HG03025 (cell line): Measurements from ENCODE around the gene DYRK1A.
A peak's percentile ranks its signal among the peaks of the same experiment; 100 is the strongest.

ENCODE experiments used
- ATAC-seq: cut with Tn5 transposase; IDR thresholded peaks from one replicate; pipeline ENCODE4 v1.9.1; 2021; ENCODE audit warnings: mild to moderate bottlenecking, moderate library complexity; ENCODE audit not compliant: unreplicated experiment, low FRiP score

The DYRK1A gene

GRCh38 chr21:37364722-37365121 is 1.9 kb upstream of the DYRK1A start:
- ATAC-seq: no peak

- ATAC-seq: peak; percentile 35
These were observed 774 bp upstream of the DYRK1A start for GRCh38 chr21:37365517-37366481.

- peak; percentile 5 for ATAC-seq
These were observed 746 bp downstream of the DYRK1A start for GRCh38 chr21:37367336-37367702.

GRCh38 chr21:37367703-37368540 is 1.3 kb downstream of the DYRK1A start:
- ATAC-seq: peak; percentile 0

- no peak for ATAC-seq
These were observed 2.1 kb downstream of the DYRK1A start for GRCh38 chr21:37368541-37369279.

GRCh38 chr21:37369307-37369854 is 2.8 kb downstream of the DYRK1A start:
- no peak for ATAC-seq

DNA sequence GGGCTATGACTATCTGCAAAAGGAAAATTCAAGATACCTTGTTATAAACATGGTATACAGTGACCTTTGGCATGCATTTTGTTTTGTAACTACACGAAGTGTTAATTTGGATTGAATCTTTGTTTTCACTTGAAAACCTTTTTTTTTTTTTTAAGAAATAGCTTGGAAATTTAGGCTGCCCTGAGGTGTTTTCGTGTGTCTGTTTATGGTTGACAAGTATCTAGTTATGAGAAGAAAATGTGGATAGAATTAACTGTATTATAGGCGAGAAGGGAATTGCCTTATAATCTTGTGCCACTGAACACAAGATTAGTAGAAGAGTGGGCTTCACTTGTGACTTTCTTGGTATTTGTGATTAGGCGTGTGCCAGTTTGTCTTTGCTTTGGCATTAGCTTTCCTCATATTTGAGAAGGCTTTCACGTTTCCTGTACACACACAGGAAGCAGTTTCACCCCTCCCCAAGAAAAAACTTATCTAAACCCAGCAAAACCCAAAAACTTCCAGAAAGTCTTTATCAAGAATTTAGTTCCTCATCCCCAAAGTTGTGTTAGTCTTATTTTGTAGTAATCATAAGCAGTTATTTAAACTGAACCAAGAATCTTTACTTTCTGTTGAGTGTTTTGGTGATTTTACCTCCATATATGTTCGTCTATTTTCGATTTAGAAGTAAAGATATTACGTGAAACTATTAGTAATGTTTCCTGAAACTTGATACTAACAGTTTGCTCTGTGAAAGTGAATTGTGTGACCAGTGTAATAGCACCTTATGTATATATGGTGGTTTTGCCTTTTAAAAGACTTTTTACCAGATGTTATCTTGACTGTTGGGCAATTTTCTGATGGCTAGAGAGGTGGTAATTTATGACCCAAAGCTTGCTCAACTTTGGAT is 3.8 kb downstream of the DYRK1A start:
- ATAC-seq: no peak

DNA sequence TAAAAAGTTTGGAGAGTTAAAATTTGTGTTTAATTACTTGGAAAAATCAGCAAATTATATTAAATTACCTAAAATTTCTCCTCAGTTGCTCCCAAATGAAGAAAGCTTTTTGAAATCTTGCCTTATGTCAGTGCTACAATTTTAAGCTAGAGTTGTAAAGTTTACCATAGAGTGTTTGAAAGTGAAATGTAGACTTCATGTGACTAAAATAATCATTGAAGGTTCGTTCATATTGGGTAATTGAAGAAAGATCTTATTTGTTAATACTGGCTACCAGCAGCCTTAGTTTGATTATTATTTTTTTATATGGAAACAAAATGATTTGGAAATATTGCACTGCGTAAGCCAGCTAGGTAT is 4.4 kb downstream of the DYRK1A start:
- ATAC-seq: no peak

- ATAC-seq: no peak
These were observed 5.7 kb downstream of the DYRK1A start for GRCh38 chr21:37372127-37372731.

DNA sequence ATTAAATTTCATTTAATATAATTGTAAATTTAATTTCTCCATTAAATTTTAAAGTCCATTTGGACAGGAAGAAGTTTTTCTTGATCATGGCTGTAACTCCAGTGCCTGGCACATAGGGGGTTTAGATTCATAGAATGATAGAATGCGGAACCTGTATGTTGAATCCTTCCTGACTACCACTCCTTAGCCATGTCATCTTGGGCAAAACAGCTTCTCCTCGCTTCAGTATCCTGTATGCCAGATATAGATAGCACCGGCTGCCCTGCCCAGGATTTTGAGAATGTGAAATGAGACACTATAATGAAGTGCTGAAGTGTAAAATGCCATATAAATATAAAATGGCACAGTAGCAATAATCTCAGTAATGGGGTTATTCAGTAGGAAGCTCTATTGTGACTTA is 6.4 kb downstream of the DYRK1A start:
- ATAC-seq: no peak

GRCh38 chr21:37373539-37373938 is 7.0 kb downstream of the DYRK1A start:
- no peak for ATAC-seq

GRCh38 chr21:37374027-37374426 is 7.5 kb downstream of the DYRK1A start:
- no peak for ATAC-seq

DNA sequence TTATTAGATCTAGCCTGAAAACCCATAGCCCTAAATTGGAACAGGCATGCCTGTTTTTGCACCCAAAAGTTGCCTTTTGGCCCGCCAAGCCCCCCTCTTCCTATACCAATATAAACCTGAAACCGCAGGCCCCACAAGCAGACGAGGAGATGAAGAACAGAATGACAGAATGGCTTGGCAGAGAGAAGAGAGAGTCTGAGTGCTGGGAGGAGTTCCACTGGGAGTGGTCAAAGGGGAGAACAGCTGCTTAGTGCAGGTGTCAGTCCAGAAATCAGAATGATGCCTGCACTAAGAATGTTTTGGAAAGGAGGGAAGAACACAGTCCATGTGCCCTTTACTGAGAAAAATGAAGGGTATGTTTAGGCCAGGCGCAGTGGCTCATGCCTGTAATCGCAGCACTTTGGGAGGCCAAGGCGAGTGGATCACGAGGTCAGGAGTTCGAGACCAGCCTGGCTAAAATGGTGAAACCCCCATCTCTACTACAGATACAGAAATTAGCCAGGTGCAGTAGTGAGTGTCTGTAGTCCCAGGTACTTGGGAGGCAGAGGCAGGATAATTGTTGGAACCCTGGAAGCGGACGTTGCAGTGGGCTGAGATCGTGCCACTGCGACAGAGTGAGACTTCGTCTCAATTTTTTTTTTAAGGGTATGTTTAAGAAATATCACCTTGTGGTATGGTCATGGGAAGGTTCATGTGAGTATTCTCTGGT is 9.4 kb downstream of the DYRK1A start:
- ATAC-seq: no peak

GRCh38 chr21:37378700-37379139 is 12.1 kb downstream of the DYRK1A start:
- ATAC-seq: no peak

- no peak for ATAC-seq
These were observed 14.1 kb downstream of the DYRK1A start for GRCh38 chr21:37380349-37381323.

DNA sequence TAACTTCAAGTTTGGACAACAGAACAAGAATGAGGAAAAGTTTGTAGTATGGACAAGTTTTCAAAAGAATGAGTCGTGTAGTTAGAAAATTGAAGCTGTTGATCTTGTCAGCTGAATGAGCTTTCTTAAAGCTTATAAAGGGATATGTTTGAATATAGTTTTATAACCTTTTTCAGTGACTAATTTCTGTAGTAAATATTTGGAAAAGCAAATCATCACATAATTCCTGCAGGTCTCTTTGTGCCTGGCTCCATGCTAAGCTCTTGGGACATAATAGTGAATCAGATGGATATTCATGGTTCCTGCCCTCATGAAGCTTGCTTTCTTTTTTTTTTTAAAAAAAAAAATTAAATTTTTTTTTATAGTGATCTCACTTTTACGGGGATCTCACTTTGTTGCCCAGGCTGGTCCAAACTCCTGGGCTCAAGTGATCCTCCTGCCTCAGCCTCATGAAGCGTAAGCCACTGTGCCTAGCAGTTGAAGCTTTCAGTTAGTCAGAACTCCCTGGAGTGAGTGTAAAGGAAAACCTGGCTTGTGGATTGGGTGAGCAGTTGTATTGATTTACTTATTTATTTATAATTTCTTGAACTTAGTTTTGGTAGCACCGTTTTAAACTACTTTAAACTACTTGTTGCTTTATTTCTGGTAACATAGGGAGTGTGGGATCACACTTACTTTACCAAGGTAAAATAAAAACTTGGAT is 15.5 kb downstream of the DYRK1A start:
- ATAC-seq: no peak

- no peak for ATAC-seq
These were observed 16.5 kb downstream of the DYRK1A start for GRCh38 chr21:37383086-37383485.
